Fibroblast of pulmonary artery (primary cell): ENCODE measurements around the gene UBE2E2.

Experiments used
- DNase-seq: peaks from one replicate; pipeline ENCODE4 v3.0.0-alpha.2; 2010; ENCODE audit warnings: low read depth
- H3K4me3 ChIP-seq: replicated peaks from 2 replicates; pipeline ENCODE4 v1.5.1; 2011; ENCODE audit warnings: low read depth, mild to moderate bottlenecking, control low read depth, low read length, moderate library complexity
- CTCF ChIP-seq: IDR thresholded peaks from 2 replicates; pipeline ENCODE4 v1.5.1; 2011; ENCODE audit warnings: mild to moderate bottlenecking, control low read depth, low read length, inconsistent platforms; ENCODE audit errors: missing control alignments

UBE2E2 gene

GRCh38 chr3:23626442-23626841 is 423.3 kb downstream of the UBE2E2 start:
- no peak overlapping the region for H3K4me3 ChIP-seq
- no peak for DNase-seq
- TF ChIP-seq CTCF: no peak

GRCh38 chr3:23629181-23629894 is 426.2 kb downstream of the UBE2E2 start:
- DNase-seq: peak; percentile 77
- no peak for TF ChIP-seq CTCF
- no peak overlapping the region for H3K4me3 ChIP-seq

- DNase-seq: no peak
- TF ChIP-seq CTCF: no peak
- H3K4me3 ChIP-seq: no peak overlapping the region
Measured at GRCh38 chr3:23633261-23633960, 430.3 kb downstream of the UBE2E2 start.

- no peak for DNase-seq
- no peak for TF ChIP-seq CTCF
- H3K4me3 ChIP-seq: no peak overlapping the region
Measured at GRCh38 chr3:23637339-23637738, 434.2 kb downstream of the UBE2E2 start.

- no peak for TF ChIP-seq CTCF
- no peak overlapping the region for H3K4me3 ChIP-seq
- DNase-seq: no peak
Measured at GRCh38 chr3:23640471-23641146, 437.5 kb downstream of the UBE2E2 start.
